Stimulated activated CD8-positive, alpha-beta memory T cell treated with anti-CD3 and anti-CD28 coated beads, Interleukin-2, amount 100 ng/mL, for 1 hour (primary cell): ENCODE results near the gene USP43.
"Not testable (repeated sequence)": the region's sequence is repeated elsewhere in the genome, so short reads cannot be mapped to it uniquely, and the experiment has no call there.

ENCODE experiments used
- DNase-seq, 2 donors: peaks; one replicate each; pipeline ENCODE4 v3.0.0-alpha.2; 2020; ENCODE audit warnings: low read depth in 2 of 2

The USP43 gene

GRCh38 chr17:9644910-9645751 lies at the start of gene USP43:
TSS of gene USP43 (plus strand) at chr17:9645517. CDS start at chr17:9645633, 116 bp downstream.
- no peak for DNase-seq

GRCh38 chr17:9597638-9598037 lies 47.7 kb upstream of the USP43 start:
- DNase-seq = not testable (repeated sequence)

GRCh38 chr17:9598661-9599060 lies 46.7 kb upstream of the USP43 start:
- DNase-seq = no peak

- not testable (repeated sequence) for DNase-seq
Measured at GRCh38 chr17:9604583-9604982, 40.7 kb upstream of the USP43 start.

- no peak for DNase-seq
Measured at GRCh38 chr17:9606453-9606852, 38.9 kb upstream of the USP43 start.

- not testable (repeated sequence) for DNase-seq
Measured at GRCh38 chr17:9607058-9607457, 38.3 kb upstream of the USP43 start.

- no peak for DNase-seq
Measured at GRCh38 chr17:9611557-9611956, 33.8 kb upstream of the USP43 start.

- no peak for DNase-seq
Measured at GRCh38 chr17:9612006-9612405, 33.3 kb upstream of the USP43 start.

- DNase-seq = no peak
Measured at GRCh38 chr17:9615486-9615885, 29.8 kb upstream of the USP43 start.

GRCh38 chr17:9622961-9623360 lies 22.4 kb upstream of the USP43 start:
- no peak for DNase-seq

GRCh38 chr17:9628509-9628908 lies 16.8 kb upstream of the USP43 start:
- no peak for DNase-seq

GRCh38 chr17:9632741-9633140 lies 12.6 kb upstream of the USP43 start:
- DNase-seq = no peak

- no peak for DNase-seq
Measured at GRCh38 chr17:9635340-9635739, 10.0 kb upstream of the USP43 start.

- no peak for DNase-seq
Measured at GRCh38 chr17:9636501-9636900, 8.8 kb upstream of the USP43 start.

- DNase-seq = not testable (repeated sequence)
Measured at GRCh38 chr17:9640388-9640787, 4.9 kb upstream of the USP43 start.

GRCh38 chr17:9643611-9644010 lies 1.7 kb upstream of the USP43 start:
- DNase-seq = no peak

GRCh38 chr17:9645851-9646545 lies 681 bp downstream of the USP43 start:
- no peak for DNase-seq

GRCh38 chr17:9646546-9646885 lies 1.2 kb downstream of the USP43 start:
- no peak for DNase-seq

GRCh38 chr17:9647014-9647413 lies 1.7 kb downstream of the USP43 start:
- no peak for DNase-seq

GRCh38 chr17:9648521-9649110 lies 3.3 kb downstream of the USP43 start:
- DNase-seq = no peak

GRCh38 chr17:9658593-9659211 lies 13.4 kb downstream of the USP43 start:
- DNase-seq = no peak

GRCh38 chr17:9661027-9661426 lies 15.7 kb downstream of the USP43 start:
- DNase-seq = no peak
